GM19043 (cell line): ENCODE data around the gene CFAP157.
A peak's percentile ranks its signal among the peaks of the same experiment; 100 is the strongest.

ENCODE experiments used
- ATAC-seq: cut with Tn5 transposase; IDR thresholded peaks from one replicate; pipeline ENCODE4 v1.9.1; 2021; ENCODE audit warnings: low read depth; ENCODE audit not compliant: unreplicated experiment

Gene CFAP157

DNA sequence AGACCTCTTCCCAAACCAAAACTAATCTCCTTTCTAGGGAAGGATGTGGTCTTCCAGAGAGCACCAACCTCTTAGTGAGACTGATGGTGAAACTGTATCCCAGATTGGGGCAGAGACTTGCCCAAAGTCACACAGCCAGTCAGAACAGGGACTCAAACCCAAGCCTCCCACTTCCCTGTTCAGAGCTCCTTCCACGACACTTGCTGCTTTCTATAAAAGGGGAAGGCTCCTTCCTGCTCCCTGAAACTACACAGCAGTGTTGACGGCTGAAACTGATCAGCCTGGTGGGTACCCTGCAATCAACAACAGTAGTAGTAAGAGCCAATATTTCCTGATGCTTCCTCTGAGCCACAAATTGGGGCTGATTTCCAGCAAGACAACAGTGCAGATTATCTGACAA lies 26.8 kb downstream of the CFAP157 start:
- ATAC-seq, result no peak

- ATAC-seq, result no peak
Observed at GRCh38 chr9:127734247-127734746, 27.5 kb downstream of the CFAP157 start.

- ATAC-seq, result peak; percentile 88
Observed at GRCh38 chr9:127734747-127735529, 28.1 kb downstream of the CFAP157 start, which contains the start of gene TOR2A. TOR2A (minus strand) TSS chr9:127735294; CDS start chr9:127735270, 24 bp downstream.

DNA sequence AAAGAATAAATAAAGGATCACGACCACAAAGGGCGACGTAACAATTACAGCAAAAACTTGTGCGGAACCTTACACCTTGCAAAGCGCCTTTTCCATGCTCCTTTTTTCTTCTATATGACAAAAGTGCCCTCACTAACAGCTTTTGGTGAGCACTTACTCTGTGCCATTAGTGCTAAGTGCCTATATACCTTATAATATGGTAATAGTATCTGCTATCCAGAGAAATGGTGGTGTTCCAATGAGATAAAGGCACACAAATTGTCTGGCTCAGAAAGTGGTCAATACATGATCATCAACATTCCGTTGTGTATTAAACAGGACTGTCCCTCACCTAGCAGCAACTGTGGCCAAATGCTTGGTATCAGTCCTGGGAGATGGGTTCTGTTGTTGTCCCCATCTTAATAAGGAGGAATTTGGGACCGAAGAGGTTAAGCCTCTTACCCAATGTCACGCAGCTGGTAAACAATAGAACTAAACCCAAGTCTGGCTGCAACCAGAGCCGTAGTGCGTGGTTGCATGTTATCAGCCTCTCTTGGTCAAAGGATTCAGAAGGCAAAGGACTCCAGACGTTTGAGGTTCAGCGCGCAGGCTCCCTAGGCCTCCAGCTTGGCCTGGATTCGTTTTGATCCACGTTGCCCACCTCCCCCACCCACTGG lies 28.9 kb downstream of the CFAP157 start:
- ATAC-seq, result no peak

GRCh38 chr9:127738666-127739065 lies 31.9 kb downstream of the CFAP157 start:
- no peak for ATAC-seq

DNA sequence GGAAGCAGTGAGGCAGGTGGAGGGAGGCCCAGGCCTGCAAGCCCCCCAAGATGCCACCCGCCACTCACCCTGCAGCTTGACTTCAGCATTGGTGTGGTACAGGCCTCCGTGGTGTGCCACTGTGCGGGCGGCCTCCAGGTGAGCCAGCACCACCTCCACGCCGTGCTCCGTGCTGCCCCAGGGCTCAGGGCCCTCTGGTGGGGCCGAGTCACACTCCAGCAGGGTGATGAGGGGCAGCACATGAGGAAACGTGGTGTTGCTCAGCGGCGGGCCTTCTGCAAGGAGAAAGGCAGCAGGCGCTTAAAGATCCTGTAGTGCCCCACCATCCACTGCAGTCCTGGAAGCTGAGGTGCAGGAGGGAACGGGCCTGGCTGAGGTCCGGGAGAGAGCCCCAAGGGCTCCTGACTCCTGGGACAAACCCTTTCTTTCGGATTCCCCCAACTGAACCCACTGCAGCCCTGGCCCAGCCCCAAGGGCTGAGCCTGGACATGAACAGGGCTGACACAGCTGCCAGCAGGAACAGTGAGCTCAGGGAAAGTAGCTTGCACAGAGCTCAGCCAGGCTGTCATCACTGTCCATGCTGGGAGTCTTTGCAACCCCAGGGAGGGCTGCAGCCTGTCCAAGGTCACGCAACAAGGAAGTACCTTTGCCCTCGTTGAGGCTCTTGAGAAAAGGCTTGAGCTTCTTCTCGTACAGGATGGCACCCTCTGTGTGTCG lies 33.0 kb downstream of the CFAP157 start:
- ATAC-seq, result no peak

GRCh38 chr9:127741831-127742434 lies 35.1 kb downstream of the CFAP157 start:
- ATAC-seq, result no peak

DNA sequence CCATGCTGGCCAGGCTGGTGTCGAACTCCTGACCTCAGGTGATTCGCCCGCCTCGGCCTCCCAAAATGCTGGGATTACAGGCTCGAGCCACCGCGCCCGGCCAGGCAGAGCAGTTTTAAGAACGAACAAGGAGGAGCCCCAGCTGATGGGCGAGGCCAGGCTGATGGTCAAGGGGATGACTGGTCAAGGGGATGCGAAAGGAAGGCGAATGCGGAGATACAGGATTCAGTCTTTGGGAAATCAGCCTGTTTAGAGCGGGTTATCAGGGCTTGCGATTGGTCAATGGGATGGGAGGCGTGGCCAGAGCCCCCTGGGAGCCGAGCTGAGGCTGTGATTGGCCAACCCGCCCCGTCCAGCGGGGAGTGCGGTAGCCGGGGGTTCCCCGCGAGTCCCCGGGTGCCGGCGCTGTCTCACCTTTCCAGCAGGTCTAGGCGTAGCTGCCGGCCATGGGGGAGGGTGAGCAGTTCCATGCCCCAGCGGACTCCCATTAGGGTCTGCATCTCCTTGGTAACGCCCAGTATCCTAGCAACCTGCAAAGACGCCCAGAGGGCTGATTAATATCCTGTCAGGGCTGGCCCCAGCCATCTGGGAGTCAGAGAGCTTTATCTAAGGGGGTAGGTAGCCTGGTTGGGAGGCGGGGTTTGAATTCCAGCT lies 35.8 kb downstream of the CFAP157 start:
- ATAC-seq, result no peak

DNA sequence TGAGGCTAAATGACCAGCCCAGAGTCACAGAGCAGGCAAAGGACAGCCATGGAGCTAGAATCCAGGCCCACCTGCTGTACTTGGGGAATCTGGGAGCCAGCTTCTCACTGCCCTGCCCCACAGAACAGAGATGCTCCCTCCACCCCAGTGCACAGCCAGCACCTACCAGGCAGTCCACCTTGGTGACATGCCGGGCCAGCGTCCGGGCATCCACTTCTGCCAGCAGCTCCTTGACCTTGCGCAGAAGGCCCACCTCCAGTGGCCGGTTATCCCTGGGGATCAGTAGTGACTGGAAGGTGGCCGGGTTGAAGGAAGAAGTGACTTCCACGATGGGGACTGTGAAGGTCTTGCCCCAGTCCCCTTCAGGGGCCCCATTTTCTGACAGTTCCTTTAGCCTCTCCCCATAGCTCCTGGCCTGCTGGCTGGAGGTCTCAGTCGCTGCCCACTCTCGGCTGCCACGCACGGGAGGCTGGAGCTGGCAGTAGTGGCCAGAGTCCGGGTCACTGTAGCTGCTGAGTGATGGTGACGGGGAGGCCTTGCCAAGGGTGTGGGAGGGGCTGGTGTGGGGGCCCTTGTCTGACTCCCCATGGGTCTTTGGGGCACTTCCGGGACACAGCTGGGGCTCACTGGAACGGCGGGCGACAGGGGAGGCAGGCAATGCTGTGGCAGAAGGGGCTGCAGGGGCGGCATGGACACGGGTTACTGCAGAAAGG lies 37.8 kb downstream of the CFAP157 start:
- ATAC-seq, result no peak

DNA sequence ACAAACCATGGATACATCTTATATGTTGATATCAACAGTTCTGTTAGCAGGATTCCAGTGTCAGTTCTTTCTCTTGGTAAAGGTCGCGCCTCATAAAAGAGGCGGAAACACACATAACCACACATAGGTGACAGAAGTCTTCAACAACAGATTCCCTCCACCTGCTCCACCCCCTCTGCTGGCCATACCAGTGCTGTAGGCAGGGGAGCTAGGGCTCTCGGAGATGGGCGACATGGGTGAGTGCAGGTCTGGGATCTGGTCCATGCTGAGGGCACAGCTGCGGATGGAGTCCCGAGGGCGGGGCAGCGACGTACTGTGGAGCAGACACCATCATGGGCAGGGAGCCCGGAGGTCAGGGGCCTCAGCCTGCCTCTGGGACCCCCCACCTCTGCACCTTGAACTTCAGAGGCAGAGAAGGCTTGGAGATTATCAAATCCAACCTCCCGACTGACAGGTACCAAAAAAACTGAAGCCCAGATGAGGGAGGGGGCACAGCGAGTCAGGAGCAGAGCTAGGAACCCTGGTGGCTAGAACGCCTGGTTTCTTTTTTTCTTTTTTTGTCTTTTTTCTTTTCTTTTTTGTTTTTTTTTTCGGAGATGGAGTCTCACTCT lies 40.3 kb downstream of the CFAP157 start:
- no peak for ATAC-seq

- no peak for ATAC-seq
Observed at GRCh38 chr9:127749090-127749787, 42.5 kb downstream of the CFAP157 start.

- ATAC-seq, result no peak
Observed at GRCh38 chr9:127751269-127752054, 44.7 kb downstream of the CFAP157 start.

DNA sequence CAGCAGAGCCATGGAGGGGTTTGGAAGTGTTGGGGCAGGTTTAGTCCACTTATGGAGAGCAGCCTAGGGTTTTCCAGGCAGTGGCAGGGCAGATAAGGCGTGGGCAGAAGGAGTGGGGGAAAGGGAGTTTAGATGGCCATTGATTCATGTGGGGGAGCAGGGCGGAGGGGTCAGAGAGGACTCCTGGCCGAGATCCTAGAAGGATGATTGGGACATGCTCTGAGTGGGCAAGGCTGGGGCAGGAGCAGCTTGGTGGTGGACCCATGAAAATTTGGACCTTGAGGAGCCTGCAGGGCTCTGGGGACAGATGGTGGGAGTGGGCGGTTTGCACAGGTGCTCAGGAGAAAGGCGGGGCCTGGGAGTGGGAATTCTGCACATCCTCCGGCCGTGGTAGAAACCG lies 46.4 kb downstream of the CFAP157 start:
- no peak for ATAC-seq

- no peak for ATAC-seq
Observed at GRCh38 chr9:127753622-127754021, 46.8 kb downstream of the CFAP157 start.

GRCh38 chr9:127754099-127755060 lies 47.6 kb downstream of the CFAP157 start:
- no peak for ATAC-seq
